Measurements from ENCODE around the gene ZFYVE27. TPM values are rescaled to one million over a fixed set of nuclear protein-coding genes. Genes with fewer than 3 reads are reported as not detected.

ZFYVE27 gene
- total RNA-seq, 1 donor from 2014 or later: 32.3 TPM

DNA sequence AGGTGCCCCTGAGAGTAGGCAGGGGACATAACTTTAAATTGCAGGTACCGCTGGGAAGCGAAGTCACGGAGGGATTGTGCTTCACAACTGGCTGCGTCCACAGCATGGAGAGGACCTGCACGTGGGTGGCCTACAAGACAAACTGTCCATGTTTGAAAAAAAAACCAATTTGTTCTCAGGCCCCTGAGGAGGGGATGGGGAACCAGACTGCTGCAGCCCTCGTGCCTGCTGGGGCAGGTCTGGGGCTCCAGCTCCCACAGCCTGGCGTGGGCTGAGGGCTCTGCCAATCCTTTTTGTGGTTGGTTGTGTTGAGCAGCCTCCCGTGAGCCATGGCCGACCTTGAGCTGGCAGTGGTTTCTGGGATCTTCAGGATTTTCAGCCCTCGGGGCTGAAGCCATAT lies 25.1 kb downstream of the ZFYVE27 start:
- Histone ChIP-seq H3K4me3 (ENCODE audit: low read depth, low read length) (no peak overlapping the region), H3K36me3 (ENCODE audit: control insufficient read depth, insufficient read depth, low read length) (no peaks in the 10 kb centered on the region), H3K27me3 (ENCODE audit: control insufficient read depth, insufficient read depth, low read length) (no peaks in the 10 kb centered on the region)
- TF ChIP-seq CTCF (IDR thresholded peaks at IDR 0.05; ENCODE audit: insufficient read depth, low read length, poor library complexity, severe bottlenecking): no peak
- no peak for DNase-seq (ENCODE audit: low read depth)

GRCh38 chr10:97762816-97763215 lies 25.9 kb downstream of the ZFYVE27 start:
- no peak for TF ChIP-seq CTCF (IDR thresholded peaks at IDR 0.05; ENCODE audit: insufficient read depth, low read length, poor library complexity, severe bottlenecking)
- H3K27me3 ChIP-seq (ENCODE audit: control insufficient read depth, insufficient read depth, low read length): no peaks in the 10 kb centered on the region
- no peak overlapping the region for H3K4me3 ChIP-seq (ENCODE audit: low read depth, low read length)
- no peaks in the 10 kb centered on the region for H3K36me3 ChIP-seq (ENCODE audit: control insufficient read depth, insufficient read depth, low read length)
- DNase-seq (ENCODE audit: low read depth): no peak

GRCh38 chr10:97763411-97763810 lies 26.5 kb downstream of the ZFYVE27 start:
- H3K4me3 ChIP-seq (ENCODE audit: low read depth, low read length): no peak overlapping the region
- H3K36me3 ChIP-seq (ENCODE audit: control insufficient read depth, insufficient read depth, low read length): no peaks in the 10 kb centered on the region
- DNase-seq (ENCODE audit: low read depth): no peak
- no peak for TF ChIP-seq CTCF (IDR thresholded peaks at IDR 0.05; ENCODE audit: insufficient read depth, low read length, poor library complexity, severe bottlenecking)
- no peaks in the 10 kb centered on the region for H3K27me3 ChIP-seq (ENCODE audit: control insufficient read depth, insufficient read depth, low read length)

DNA sequence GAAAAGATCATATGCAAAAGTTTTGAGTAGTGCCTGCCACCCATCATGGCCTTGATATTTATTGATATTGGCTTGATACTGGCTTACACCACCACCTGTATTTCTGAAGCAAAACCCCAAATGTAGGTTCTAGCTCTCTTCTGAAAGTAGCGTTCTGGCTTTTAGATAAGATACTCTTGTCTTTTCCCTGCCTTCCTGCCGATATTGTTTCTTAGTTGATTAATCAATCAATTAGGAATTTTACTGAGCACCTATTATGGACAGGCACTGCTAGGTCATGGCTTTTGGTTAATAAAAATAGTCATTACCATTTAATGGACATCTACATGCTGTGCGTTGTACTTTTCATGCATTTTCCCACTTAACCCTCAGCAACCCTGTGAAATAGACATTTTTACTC lies 27.0 kb downstream of the ZFYVE27 start:
- no peak for TF ChIP-seq CTCF (IDR thresholded peaks at IDR 0.05; ENCODE audit: insufficient read depth, low read length, poor library complexity, severe bottlenecking)

DNA sequence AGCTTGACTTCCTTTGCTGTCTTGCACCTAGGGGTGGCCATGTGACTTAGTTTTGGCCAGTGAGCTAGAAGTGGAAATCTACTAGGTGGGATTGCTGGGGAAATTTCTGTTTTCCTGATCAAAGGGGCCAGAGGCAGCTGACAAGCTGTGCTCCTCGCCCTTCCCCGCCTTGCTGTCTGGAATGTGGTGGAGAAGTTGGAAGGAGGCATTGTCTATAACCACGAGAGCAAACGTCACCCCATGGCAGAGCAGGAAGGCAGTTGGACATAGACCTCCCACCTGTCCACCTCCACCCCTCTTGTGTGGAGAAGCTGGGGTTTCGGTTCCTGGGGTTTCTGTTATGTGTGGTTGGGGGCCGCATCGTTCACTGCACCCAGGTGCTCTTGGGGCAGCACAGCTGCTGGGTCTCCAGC lies 27.6 kb downstream of the ZFYVE27 start:
- H3K36me3 ChIP-seq (ENCODE audit: control insufficient read depth, insufficient read depth, low read length): no peaks in the 10 kb centered on the region
- TF ChIP-seq CTCF (IDR thresholded peaks at IDR 0.05; ENCODE audit: insufficient read depth, low read length, poor library complexity, severe bottlenecking): no peak
- no peak overlapping the region for H3K4me3 ChIP-seq (ENCODE audit: low read depth, low read length)
- H3K27me3 ChIP-seq (ENCODE audit: control insufficient read depth, insufficient read depth, low read length): peaks cover 4% of the 10 kb centered on the region
- no peak for DNase-seq (ENCODE audit: low read depth)

More for the DNA sequence above, 27.0 kb downstream of the ZFYVE27 start:
- Histone ChIP-seq H3K4me3 (ENCODE audit: low read depth, low read length) (no peak overlapping the region), H3K27me3 (ENCODE audit: control insufficient read depth, insufficient read depth, low read length) (no peaks in the 10 kb centered on the region), H3K36me3 (ENCODE audit: control insufficient read depth, insufficient read depth, low read length) (no peaks in the 10 kb centered on the region)
- DNase-seq (ENCODE audit: low read depth): no peak

DNA sequence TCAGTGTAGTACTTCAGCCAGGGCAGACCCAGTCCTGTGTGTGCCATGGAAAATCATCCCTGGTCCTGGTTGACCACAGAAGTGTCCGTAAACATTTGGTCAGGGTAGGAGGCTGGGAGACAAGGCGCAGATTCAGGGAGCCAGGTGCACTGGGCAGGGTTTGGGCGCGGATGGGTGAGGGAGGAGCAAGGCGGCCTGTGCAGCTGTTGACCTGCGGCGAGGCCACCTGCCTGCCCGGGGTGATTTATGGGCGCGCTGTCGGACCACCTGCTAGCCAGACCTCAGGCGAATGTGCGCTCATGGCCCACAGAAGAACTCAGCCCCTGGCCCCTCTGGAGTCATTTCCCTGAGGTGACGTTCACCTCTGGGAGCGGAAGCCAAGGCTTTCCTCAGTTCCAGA lies 28.3 kb downstream of the ZFYVE27 start:
- TF ChIP-seq CTCF (IDR thresholded peaks at IDR 0.05; ENCODE audit: insufficient read depth, low read length, poor library complexity, severe bottlenecking): no peak
- peaks cover 9% of the 10 kb centered on the region for H3K27me3 ChIP-seq (ENCODE audit: control insufficient read depth, insufficient read depth, low read length)
- H3K36me3 ChIP-seq (ENCODE audit: control insufficient read depth, insufficient read depth, low read length): no peaks in the 10 kb centered on the region
- no peak for DNase-seq (ENCODE audit: low read depth)
- no peak overlapping the region for H3K4me3 ChIP-seq (ENCODE audit: low read depth, low read length)

Data from kidney epithelial cell (primary cell).